Transverse colon (tissue), 3 donors: ENCODE data around the gene ZXDB.

ENCODE experiments used
- EP300 ChIP-seq: sonication (generic); formaldehyde crosslinking; IDR thresholded peaks from one replicate; pipeline ENCODE4 v1.6.1; 2017; ENCODE audit warnings: antibody characterized with exemption, low read depth
- POLR2A ChIP-seq: fragments of 450-650 bp; IDR thresholded peaks from one replicate; pipeline ENCODE4 v1.6.1; 2016; ENCODE audit warnings: antibody characterized with exemption, mild to moderate bottlenecking, moderate library complexity
- TF ChIP-seq, protein P1 (sequence below), 5 experiments: fragments of 200-600 bp in 3 of 5; fragments of 450-650 bp in 2 of 5; sonication (generic) in 3 of 5; IDR thresholded peaks; 1 replicate in 2 of 5; 2 replicates in 3 of 5; pipeline ENCODE4 v1.5.1; 2016 to 2017; ENCODE audit warnings: antibody characterized with exemption in 5 of 5, inconsistent platforms in 3 of 5, mild to moderate bottlenecking in 2 of 5, moderate library complexity in 1 of 5

DNA sequence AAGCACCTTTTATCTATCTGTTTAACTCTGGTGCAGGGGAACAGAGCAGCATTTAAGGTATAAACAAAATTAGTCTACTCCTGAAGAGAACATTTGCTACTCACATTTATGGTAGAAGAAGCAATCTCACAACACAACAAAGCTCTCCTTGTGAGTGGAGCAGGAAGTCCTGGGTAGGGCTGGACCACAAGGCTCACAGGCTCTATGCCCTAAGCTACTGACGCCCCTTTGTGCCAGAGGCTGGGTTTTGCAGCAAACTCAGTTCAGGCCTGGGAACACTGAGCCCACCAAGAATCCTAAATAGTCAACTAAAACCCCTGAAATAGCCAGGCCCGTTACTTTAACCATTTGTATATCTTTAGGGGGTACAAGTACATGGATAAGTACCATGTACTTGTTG, 4.7 kb upstream of the ZXDB start:
- TF ChIP-seq, protein P1, sequence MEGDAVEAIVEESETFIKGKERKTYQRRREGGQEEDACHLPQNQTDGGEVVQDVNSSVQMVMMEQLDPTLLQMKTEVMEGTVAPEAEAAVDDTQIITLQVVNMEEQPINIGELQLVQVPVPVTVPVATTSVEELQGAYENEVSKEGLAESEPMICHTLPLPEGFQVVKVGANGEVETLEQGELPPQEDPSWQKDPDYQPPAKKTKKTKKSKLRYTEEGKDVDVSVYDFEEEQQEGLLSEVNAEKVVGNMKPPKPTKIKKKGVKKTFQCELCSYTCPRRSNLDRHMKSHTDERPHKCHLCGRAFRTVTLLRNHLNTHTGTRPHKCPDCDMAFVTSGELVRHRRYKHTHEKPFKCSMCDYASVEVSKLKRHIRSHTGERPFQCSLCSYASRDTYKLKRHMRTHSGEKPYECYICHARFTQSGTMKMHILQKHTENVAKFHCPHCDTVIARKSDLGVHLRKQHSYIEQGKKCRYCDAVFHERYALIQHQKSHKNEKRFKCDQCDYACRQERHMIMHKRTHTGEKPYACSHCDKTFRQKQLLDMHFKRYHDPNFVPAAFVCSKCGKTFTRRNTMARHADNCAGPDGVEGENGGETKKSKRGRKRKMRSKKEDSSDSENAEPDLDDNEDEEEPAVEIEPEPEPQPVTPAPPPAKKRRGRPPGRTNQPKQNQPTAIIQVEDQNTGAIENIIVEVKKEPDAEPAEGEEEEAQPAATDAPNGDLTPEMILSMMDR (IDR thresholded peaks at IDR 0.05) = no peak
- TF ChIP-seq EP300 = no peak
- TF ChIP-seq POLR2A = no peak
